Activated naive CD4-positive, alpha-beta T cell treated with Interleukin-2 at 50 U/mL for 16 hours (primary cell): ENCODE measurements around the gene CST8.

ENCODE experiments used
- DNase-seq: peaks from one replicate; pipeline ENCODE4 v3.0.0-alpha.2; 2020

CST8 gene

DNA sequence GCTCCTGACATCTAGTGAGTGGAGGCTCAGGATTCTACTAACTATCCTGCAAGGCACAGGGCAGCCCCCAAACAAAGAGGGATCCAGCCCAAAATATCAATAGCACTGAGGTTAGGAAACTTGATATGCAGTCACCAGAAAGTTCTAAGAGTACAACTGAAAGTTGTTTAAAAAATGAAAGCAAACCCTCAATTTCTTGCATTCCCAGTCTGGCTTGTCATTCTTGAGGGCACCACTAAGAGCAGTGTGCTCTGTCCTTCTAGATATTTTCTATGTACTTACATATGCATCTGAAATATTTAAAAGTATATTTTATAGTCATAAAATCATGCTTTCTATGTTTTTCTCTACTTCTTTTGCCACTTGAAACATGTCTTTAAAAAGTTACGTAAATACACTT lies 35.9 kb downstream of the CST8 start:
- DNase-seq, result no peak

DNA sequence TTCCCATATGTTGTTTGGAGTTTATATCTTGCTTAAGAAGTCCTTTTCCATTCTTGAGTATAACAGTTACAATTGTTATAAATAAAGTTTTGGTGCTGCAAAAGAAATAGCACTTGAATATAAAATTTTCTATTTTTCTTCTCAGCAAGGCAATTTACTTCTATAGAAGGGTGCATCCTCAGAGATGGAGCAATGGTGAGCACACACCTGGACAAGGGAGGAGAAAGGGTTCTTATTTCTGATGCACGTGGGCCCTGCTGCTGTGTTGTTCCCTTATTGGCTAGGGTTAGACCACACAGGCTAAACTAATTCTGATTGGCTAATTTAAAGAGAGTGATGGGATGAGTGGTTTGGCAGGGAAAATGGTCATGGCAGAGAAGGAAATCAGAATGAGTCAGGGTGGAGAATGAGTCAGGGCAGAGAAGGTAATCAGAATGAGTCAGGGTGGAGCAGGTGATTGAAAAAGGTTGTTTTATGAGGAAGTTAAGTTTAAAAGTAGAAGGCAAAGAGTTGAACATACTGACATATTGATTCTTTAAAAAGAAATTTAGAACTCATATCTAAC lies 38.0 kb downstream of the CST8 start:
- DNase-seq, result no peak

DNA sequence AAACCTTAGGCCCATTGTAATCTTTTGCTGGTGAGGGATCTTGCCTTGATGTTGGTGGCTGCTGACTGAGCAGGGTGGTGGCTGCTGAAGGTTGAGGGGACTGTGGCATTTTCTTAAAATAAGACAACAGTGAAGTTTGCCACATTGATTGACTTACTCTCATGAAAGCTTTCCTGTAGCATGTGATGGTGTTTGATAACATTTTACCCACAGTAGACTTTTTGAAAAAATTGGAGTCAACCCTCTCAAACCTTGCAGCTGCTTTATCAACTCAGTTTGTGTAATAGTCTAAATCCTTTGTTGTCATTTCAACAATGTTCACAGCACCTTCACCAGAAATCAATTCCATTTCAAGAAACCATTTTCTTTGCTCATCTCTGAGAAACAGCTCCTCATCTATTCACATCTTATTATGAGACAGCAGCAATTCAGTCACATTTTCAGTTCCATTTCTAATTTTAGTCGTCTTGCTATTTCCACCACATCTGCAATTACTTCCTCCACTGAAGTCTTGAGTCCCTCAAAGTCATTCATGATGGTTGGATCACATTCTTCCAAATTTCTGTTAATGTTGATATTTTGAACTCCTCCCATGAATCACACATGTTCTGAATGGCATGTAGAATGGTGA lies 40.1 kb downstream of the CST8 start:
- DNase-seq, result no peak

DNA sequence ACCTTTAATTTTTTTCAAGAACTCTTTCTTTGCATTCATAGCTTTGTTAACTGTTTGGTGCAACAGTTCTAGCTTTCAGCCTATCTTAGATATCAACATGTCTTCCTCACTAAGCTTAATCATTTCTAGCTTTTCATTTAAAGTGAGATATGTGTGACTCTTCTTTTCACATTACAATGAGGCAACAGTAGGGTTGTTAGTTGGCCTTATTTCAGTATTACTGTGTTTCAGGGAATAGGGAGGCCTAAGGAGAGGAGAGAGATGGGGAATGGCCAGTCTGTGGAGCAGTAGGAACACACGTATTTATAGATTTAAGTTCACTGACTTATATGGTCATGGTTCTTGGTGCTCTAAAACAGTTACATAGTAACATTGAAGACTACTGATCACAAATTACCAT lies 41.6 kb downstream of the CST8 start:
- no peak for DNase-seq

DNA sequence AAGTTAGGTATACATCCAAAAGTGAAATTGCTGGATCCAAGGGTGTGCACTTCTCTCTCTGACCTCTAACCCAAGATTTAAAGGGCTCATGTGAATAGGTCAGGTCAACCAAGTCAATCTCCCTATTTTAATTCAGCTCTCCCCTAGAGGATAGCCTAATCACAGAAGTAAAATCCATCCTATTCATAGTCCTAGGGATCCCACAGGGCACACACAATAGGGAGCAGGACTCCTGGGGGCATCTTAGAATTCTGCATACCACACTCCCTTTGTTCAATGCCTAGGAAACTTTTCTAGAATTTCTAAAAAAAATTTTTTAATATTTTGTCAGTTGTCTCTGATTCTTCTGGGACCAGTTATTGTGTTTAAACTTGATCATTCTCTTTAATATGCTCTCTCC lies 42.2 kb downstream of the CST8 start:
- DNase-seq, result no peak

DNA sequence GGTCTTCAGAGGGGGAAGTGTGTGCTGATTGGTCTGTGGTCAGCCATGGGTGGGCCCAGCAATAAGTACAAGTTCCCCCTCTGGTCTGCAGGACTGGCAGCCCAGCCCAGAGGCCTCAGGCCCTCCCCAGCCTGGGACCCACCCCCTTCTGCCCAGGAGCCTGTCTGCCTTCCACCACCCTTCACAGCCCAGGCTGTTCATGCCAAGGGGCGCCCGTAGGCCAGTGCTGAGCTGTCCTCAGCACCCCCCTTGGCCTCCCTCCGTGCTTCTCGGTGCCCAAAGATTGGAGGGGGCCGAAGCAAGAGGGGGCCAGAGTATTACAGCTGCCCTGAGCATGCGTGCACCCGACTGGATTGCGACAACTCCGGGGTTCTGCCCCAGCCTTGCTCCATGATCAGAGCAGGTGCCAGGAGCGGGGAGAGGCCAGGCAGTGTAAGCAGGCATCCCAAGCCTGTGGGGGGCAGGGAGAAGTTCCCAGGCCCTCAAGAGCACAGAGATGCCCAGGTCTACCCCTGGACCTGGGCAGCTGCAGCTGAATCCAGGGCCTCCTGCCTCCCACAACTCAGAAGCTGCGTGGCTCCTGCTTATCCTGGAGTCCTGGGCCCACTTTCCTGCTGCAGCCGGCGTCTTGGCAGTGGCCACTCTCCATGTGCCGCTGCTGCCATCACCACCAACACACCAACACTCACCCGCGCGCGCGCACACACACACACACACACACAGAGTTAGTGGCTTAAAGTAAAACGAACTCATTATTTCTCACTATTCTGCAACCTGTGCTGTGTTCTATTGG lies 44.1 kb downstream of the CST8 start:
- DNase-seq, result no peak

DNA sequence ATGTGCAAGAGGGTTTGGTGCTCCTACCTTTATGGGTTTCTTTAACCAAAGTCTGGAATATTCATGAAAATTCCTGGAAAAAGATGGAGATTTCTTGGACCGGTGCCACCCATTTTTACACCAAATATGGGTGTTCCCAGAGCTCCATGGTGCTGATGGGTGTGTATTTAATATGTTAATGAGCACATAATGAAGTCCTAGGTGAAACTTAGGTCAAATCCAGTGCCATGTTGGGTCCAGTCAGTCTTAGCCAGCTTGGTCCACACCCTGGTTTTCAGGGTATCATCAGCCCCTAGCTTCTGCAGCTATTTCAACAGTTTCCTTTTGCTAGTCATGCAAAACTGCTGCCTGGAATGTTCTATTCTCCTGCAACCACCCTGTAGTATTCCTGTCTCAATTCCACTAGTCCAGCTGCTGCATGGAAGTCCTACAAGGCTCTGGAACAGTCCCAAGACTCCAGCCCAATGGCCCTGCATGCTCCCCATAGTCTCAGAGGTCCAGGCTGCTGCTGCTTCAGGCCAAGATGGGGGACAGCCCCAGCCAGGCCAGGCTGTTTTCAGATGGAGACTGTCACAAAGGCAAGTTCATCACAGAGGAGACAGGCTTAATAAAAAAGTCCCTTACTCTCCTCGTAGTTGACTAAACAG lies 45.5 kb downstream of the CST8 start:
- DNase-seq, result no peak

DNA sequence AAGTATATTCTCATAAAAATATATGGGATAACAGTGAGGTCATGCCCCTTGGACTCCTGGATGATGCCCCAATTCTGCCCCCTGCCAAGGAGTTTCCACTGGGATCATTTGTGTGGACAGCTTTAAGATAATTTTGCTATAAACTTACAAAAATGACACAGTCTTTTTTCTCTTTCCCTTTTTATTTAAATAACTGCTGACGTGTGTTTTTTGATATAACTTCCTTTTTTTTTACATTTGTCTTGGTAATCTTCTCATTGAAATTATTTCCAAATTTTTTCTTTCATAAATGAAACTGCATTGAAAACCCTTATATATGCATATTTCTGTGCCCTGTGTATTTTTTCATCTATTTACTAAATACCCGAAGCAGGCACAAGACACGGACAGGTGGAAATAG lies 46.1 kb downstream of the CST8 start:
- no peak for DNase-seq

DNA sequence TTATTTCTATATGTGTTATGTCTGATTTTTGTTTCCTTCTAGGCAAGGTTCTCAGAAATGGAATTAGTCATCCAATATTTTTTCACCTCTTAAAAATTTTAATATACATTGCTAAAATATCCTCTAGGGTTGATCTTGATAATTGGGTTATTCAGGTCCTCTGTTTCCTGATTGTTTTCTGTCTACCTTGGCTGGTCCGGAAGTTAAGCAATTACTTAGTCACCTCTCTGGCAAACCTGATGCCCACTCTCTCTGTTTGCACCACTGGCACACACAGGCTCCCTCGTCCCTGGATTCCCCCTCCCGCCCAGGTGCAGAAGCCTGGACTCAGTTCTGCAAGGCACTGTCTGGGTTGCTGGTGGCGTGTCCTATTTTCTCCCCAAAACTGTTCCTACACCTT lies 49.7 kb downstream of the CST8 start:
- no peak for DNase-seq

DNA sequence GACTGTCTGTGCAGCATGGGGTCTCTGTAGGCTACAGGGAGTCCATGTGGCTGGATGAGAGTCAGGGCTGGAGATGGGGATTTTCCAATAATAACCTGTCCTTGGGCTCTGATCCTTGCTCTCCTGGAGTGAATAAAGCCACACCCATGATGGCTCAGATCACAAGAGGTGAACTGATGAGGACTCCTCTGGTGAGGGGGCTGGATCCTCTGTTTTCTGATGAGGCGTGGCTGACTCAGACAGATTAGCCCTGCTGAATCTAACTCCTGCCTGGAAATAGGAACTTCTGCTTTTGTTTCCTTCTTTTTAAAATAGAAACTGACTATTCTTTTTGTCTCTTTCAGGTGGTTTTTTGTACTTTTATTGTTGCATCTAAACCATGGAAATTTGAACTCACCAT lies 50.4 kb downstream of the CST8 start:
- DNase-seq, result no peak

DNA sequence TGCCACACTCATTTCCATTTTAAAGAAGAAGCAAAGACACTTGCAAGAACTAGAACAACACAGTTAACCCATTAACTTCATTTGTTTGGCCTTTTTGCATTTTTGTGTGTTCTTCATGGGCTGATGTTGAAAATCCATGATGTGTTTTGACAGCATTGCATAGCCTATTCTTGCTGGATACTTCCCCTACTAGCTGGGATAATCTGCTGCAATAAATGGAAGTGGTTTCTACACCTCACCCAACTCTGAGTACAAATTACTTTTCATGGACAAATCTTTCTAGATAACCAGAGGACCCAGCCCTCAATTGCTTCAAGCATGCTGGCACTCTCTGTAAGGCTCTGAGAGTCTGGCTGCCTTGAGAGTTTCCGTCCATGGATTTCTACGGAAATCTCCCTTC lies 50.9 kb downstream of the CST8 start:
- DNase-seq, result no peak

DNA sequence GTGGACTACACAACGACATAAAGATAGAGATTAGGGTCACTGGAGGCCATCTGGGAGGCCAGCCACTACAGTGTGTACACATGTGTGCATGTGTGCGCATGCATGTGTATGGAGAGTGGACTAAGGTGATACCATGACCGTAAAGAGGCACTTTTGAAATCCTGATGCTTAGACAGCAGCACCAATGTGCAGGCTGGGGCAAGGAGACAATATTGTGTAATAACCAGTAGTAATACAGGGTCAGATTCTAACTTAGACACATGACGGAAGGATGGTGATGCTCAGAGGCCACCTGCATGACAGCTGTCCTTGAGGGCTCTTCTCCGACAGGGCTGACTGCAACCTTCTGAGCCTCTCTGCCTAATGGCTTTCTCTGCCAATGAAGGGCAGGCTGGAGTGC lies 51.9 kb downstream of the CST8 start:
- no peak for DNase-seq

DNA sequence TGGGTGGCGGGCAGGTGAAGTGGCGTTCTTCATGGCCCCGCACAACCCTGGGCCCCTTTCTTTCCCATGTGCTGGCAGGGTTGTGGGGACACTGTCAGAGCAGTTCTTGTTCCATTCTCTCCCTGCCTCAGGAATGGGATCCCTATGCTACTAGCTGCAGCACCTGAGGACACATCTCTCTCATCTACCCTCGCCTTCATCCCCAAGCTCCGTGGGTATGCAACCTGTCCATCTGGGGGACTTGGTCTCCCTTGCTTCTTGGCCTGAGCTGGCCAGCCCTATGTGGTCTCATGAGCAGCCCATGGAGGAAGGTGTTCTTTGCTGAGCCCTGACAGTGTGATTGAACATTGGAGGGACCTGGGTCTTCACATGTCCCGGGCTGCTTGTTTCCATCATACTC lies 53.2 kb downstream of the CST8 start:
- DNase-seq, result no peak
